Measurements from ENCODE around the gene OR52E6.
A peak's percentile ranks its signal among the peaks of the same experiment; 100 is the strongest.

Gene OR52E6

DNA sequence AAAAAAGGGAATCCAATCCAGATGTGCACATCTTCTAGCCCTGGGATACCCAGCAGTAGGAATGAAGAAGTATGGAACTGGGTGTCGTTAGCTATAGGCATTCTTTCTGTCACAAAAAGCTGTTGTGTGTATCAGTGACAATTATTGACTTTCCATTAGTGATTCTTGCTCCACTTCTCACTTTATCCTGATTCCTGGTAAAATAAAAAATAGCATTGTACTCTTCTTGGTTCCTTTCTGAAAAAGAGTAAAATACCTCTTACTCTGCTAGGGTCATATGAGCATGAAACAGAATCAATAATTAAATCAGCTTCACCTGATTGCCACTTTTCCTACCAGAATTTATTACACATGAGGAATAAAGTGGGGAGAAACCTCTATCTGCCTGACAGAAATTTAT lies at the start of gene OR52E6:
OR52E6 (minus strand) TSS at position 101 of the 400 bp plus-strand sequence; CDS start at position 101, 0 bp downstream.
- DNase-seq (ENCODE audit: low read depth in 2 of 2), result no peak

DNA sequence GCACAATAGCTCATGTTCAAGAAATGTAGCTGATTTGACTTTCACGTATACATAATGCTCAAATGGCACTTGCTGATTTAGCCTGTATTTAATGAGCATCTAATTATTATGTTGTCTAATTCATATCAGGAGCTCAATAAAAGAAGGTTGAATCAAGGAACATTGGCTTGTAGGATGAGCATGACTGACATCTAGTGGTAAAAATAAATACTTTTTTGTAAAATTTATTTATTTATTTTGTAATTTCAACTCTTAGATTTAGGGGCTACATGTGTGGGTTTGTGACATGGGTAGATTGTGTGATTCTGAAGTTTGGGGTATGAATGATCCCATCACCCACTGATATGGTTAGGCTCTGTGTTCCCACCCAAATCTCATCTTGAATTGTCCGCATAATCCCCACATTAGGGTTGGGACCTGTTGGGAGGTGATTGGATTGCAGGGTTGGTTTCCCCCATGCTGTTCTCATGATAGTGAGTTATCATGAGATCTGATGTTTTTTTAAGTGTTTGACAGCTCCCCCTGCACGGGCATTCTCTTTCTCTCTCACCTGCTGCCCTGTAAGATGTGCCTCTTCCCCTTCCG lies 49.6 kb upstream of the OR52E6 start:
- no peak for DNase-seq (ENCODE audit: low read depth in 2 of 2)

DNA sequence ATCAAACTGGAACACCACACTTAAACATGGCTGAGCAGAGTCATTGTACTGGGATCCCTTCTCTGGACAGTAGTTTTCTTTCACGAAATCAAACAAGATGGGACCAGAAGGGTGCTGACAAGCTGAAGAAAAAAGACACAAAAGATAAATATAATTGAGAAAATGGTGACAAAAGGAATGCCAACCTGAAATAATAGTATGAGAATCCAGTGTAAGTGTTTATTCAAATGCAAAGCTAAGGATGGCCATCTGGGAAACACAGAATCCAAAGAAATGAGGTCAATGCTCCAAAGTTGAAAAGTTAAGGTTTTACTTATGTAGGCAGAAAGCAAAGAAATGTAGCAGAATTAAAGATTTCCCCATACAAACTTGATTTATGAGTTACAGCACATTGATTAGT lies 46.0 kb upstream of the OR52E6 start:
- no peak for DNase-seq (ENCODE audit: low read depth in 2 of 2)

DNA sequence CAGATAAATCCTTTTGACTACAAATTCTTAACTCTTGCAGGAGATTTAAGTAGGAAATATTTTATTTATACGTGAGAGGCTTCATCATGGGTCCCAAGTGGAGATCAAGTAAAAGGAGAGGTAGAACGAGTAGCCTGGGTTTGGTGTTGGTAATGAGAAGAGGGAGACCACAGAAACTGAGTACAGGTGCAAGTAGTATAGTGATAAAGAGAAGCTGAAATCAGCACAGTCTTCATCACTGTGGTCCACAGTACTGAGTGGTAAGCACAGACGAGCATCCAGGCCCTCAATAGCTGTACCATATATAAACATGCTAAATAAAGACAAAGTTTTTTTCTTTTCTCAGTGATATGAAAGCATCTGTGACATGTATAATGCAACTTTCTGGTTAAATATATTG lies 45.5 kb upstream of the OR52E6 start:
- no peak for DNase-seq (ENCODE audit: low read depth in 2 of 2)

DNA sequence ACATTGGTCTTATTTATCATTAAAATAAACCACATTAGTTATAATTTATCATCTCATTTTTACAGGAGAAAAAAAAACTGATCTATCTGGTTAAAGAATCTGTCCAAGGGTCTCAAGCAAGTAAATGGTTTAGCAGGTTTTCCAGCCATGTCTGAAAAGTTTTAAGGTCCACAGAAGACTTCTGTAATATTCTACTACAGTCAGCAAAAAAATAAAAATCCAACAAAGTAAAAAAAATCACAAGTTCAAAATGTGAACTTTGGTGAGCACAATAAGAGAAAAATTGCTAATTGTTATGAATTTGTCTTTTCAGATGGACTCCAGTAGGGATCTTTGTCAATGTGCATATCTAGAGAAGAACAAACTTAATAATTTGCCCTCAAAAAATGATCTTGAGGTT lies 40.1 kb upstream of the OR52E6 start:
- no peak for DNase-seq (ENCODE audit: low read depth in 2 of 2)

DNA sequence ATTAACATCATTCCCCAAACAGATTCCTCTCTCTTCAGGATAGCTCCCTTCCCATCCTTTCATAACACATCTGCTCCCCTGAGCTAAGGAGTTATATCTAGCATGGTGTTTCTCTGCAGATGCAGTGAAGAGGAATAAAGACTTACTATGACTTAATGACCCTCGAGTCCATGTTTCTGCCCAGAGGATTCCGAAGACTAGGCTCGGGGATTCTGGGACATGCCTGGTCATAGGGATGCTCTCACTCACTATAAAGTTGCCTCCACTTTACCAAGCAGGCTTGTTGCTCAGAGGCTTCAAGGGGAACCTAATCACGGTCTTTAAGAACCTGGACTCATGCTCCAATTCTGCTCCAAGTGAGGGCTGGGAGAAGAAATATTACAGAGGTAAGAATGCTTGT lies 38.6 kb upstream of the OR52E6 start, which contains the start of gene OR52E4:
OR52E4 (plus strand) TSS at position 301 of the 400 bp plus-strand sequence. CDS start 3,664 bp downstream, outside the sequence.
- no peak for DNase-seq (ENCODE audit: low read depth in 2 of 2)

DNA sequence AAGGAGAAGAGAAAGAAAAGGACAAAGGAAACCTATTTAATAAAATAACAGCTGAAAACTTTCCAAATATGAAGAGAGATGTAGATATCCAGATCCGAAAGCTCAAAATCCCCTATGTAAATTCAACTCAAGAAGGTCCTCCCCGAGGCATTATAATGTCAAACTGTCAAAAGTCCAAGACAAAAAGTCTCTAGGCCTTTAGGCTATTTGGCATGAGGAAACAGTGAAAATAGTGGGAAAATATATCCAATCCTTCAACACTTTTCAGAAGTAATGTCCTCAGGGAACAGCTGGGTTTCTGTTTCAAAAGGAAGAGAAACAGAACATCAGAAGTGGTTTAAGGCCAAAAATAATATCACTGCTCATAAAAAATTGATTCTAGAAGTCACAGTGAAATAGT lies 36.9 kb upstream of the OR52E6 start:
- DNase-seq (ENCODE audit: low read depth in 2 of 2), result no peak

DNA sequence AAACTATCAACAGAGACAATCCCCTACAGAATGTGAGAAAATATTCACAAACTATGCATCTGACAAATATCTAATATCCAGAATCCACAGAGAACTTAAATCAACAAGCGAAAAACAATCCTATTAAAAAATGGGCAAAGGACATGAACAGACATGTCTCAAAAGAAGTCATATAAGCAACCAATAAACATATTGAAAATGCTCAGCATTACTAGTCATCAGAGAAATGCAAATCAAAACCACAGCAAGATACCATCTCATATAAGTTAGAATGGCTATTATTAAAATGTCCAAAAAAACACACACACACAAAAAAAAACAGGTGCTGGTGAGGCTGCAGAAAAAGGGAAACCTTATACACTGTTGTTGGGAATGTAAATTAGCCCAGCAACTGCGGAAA lies 24.1 kb upstream of the OR52E6 start:
- no peak for DNase-seq (ENCODE audit: low read depth in 2 of 2)

DNA sequence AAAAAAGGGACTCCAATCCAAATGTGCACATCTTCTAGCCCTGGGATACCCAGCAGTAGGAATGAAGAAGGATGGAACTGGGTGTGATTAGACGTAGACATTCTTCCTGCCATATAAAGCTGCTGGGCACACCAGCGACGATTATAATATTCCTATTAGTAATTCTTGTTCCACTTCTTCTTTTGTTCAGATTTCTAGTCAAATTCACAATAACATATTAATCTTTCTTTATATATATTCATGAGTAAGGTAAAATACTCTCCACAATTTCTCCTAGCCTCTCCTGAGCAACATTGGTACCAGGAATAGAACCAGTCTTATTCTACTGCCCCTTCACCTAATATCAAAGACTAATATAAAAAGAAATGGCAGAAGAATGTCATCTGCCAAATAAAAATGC lies 15.9 kb upstream of the OR52E6 start, which contains the start of gene OR52E8:
OR52E8 (minus strand) TSS at position 101 of the 400 bp plus-strand sequence; CDS start at position 101, 0 bp downstream.
- DNase-seq (ENCODE audit: low read depth in 2 of 2), result no peak

DNA sequence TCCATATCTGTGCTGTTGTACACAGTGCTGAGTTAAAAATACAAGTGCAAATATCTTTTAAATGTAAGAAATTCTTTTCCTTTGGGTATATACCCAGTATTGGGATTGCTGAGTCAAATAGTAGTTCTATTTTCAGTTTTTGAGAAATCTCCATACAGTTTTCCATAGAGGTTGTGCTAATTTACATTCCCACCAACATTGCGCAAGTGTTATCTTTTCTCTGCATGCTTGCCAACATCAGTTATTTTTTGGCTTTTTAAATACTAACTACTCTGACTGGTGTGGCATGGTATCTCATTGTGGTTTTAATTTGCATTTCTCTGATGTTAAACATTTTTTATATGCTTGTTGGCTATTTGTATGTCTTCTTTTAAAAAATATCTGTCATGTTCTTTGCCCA lies 9.3 kb upstream of the OR52E6 start:
- no peak for DNase-seq (ENCODE audit: low read depth in 2 of 2)

DNA sequence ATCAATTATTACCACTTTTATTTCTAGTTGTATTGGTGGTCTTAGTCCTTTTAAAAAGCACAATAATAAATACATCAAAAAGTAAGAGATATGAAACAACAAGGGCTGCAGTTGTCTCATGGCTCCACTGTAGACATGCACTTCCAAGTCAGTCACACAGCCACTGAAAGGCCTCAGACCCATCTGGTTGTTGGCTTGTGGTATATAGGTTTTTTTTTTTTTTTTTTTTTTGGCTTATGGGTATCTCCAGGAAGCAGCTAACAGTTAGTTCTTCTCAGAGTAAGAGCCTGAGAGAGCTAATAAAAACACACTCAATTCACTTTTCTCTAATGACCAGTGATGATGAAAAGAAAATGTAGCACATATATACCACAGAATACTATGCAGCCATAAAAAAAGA lies 6.0 kb upstream of the OR52E6 start:
- no peak for DNase-seq (ENCODE audit: low read depth in 2 of 2)

DNA sequence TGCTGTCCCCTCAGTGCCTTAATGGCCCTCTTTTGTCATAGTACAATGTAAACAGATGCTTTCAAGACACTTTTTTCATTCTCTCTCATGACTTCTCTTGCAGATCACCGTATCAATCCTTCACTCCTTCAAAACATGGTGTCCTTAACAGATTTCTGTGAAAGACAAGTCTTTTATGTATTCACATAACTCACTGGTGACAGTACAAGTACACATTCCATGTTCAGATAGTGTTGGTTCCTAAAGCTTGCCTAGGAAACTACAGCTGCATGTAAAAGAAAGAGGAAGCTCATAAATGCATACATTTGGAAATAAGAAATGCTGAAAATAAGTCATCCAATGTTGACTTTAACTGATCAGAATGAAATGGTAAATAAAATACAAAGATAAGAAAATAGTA lies 5.0 kb upstream of the OR52E6 start:
- DNase-seq (ENCODE audit: low read depth in 2 of 2), result no peak

DNA sequence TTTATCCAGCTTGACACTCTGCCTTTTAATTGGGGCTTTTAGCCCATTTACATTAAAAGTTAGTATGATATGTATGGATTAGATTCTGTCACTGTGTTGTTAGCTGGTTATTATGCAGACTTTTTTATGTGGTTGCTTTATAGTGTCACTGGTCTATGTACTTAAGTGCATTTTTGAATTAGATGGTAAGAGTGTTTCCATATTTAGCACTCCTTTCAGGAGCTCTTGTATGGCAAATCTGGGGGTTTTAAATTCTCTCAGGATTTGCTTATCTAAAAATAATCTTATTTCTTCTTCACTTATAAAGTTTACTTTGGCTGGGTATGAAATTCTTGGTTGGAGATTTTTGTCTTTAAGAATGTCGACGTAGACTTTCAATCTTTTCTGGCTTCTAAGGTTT lies 4.0 kb downstream of the OR52E6 start:
- DNase-seq (ENCODE audit: low read depth in 2 of 2), result no peak

DNA sequence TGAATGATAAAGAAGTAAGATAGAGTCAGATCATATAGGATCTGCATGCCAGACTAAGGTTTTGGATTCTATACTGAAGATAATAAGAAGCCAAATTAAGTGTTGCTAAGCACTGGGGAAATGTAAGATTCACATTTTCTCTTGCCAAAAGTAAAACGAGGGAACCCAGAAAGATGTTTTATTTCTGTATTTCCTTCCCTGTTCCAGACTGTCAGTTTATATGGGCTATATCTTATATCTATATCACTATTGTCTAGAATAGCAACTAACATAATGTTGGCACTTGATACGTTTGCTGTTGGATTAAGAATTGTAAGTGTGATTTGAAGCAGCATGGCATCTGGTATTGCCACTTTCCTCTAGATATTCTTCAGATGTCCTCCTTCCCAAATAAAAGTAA lies 8.3 kb downstream of the OR52E6 start:
- DNase-seq (ENCODE audit: low read depth in 2 of 2), result no peak

DNA sequence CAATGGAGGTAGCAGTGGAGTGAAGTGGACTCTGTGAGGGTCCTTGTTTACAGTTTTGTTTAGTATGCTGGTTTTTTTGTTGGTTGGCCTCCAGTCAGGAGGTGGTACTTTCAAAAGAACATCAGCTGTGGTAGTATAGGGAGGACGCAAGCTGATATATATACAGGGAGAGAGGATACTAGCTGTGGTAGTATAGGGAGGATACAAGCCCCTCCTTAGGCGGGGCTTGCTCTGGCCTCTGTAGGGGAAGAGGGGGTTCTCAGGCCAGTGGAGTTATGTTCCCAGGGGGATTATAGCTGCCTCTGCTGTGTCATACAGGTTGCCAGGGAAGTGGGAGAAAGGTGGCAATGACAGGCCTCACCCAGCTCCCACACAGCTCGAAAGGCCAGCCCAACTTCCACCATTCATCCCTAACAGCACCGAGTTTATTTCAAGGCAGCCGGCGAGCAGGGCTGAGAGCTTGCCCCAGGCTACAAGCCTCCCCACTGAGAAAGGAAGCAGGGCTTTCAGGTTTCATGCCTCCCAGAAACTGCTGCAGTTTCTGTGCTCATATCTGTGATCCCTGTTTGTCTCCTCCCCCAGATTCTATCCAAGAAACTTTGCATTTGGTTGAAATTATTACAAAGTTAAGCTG lies 10.4 kb downstream of the OR52E6 start:
- DNase-seq (ENCODE audit: low read depth in 2 of 2), result no peak

DNA sequence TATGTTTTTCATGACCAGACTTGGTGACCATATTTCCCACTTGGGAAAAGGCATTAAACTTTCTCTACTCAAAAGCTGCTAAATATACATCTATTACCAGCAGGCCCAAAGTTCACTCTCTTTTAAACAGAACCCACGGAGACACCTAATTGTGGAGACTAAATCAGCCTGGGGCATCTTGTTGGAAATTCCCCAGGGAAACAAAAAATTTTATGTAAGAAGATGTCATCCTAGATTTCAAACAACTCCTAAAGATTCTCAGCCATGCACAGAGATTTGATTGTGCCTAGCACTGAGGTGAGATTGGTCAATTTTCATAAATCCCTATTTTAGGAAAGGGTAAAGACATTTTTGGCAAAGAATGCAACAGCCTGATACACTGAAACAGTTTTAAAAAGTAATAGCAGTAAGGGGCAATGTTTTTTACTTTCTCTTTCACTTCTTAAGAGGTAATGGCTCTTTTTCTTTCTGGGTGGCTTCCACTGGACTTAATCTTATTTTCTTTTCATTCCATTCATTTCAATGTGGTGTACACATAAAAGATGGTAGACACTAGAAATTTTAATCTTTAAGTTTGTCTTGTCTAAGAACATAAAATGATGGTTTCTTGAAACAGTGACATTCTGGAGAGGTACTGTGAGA lies 23.3 kb downstream of the OR52E6 start:
- no peak for DNase-seq (ENCODE audit: low read depth in 2 of 2)

DNA sequence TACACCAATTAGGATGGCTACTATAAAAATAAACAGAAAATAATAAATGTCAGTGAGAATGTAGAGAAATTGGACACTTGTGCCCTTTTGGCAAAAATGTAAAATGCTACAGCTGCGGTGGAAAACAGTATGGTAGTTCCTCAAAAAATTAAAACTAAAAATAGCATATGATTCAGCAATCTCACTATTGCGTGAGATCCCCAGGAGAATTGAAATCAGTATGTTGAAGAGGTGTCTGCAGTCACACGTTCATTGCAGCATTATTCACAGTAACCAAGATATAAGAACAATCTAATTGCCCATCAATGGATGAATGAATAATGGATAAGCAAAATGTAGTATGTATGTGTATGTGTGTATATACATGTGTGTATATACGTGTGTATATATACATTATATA lies 26.2 kb downstream of the OR52E6 start:
- no peak for DNase-seq (ENCODE audit: low read depth in 2 of 2)

DNA sequence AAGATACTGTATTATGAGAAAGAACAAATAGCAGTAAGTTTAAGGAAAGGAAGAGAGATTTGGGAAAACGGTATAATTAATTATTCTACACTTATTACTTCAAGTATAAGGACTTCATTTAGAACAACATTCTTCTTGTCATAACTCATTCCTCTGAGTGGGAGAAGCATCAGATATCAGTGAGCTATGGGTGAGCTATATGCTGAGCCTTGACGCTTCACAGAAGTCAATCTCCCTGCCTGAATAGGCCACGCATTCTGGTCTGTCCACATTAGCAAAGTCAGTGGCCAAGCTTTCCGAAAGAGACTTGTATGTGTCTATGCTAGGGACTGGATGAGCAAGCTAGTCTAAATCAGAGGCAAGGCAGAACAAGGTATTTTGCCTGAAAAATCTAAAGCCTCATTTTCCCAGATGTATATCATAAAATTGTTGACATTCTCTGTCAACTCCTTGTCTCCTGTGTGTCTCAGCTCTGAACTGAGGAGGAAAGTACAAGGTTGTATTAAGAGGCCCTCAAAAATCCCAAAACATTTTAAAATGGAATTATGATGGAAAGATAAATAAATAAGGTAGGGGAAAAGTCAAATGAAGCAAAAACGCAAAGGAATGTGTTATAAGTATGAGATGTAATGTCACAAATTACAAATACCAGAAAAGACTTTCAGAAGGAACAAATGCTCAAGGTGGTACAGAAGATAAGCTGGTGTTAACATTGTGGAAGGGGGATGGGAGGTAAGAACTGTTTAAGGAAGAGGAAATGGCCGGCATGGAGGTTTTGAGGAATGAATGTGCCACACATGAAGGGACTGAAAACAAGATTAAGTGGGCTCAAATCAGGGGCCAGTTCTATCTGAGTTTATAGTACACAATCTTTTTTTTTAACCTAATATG lies 31.5 kb downstream of the OR52E6 start:
- no peak for DNase-seq (ENCODE audit: low read depth in 2 of 2)

DNA sequence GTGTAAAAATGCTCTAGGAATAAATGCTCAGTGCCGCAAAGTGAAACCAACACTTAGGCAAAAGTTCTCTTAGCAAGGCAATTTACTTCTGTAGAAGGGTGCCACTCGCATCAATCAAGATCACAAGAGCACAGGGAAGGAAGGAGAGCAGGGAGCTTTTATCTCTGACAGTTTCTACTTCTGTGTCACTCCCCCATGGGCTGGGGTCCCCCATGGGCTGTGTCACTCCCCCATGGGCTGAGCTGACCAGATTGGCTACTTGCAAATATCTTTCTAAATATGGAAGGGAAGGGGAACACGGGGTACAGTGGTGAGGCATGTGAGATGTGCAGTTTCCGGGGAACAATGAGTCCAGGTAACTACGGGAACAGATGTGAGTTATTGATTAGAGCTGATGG lies 32.6 kb downstream of the OR52E6 start:
- DNase-seq (ENCODE audit: low read depth in 2 of 2), result no peak

DNA sequence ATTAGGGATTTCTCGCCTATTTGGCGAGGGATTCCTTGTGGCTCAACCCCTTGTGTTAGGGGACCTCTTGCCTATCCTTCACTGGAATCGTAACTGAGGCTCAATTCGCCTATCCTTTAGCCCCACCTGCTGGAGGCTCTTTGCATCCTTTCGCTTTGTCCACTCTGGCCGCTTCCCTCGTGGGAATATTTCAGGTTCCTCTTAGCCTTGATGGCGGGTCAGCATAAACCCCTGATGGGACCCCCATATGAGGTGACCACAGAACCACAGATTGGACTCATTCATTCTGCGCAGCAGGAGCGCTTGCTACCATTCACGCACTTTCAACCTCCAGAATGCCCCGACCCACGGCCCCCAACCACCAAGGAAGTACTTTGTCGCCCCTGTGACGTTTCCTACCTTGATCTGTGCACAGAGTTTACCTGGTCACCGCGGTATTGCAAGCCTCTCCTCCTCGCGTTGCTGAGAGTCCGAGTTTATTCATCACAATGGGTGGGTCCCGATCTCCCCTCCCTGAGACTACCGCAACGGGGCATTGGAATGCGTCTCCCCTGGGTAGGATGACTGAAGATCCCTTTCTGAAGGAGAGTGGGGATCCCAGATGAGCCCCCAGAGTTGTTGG lies 33.1 kb downstream of the OR52E6 start, which contains the start of gene OR52N2:
OR52N2 (plus strand) TSS at position 425 of the 622 bp plus-strand sequence. CDS start 11,412 bp downstream, outside the sequence.
- peak; percentile 33 to 63 for DNase-seq (ENCODE audit: low read depth in 2 of 2)

DNA sequence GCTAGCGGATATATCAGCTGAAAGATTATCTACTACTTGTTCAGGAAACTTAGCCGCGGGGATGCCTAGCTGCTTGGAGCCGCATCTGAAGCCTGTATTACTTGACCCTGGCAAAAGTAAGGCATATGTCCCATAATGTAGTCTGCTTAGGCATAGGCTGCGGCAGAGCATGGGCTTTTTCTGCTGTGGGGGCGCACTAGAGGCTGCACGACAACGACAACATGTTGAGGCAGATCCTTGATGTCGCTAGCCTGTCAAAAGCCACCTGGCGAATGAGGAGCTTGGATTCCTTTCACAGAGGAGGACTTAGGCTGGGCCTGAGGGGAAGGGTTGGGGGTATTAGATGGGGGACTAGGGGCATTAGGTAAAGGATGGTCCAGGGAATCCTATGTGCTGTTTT lies 34.1 kb downstream of the OR52E6 start:
- no peak for DNase-seq (ENCODE audit: low read depth in 2 of 2)

DNA sequence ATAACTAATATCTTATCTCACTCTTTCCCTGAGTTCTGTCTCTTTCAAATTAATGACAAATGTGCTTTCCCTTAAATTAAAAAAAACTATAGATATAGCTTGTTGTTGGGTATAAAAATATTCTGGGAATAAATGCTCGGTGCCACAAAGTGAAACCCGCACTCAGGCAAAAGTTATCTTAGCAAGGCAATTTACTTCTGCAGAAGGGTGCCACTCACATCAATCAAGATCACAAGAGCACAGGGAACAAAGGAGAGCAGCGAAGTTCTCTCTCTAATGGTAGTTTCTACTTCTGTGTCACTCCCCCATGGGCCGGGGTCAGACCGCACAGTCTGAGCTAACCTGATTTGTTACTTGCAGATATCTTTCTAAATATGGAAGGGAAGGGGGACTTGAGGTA lies 37.7 kb downstream of the OR52E6 start:
- DNase-seq (ENCODE audit: low read depth in 2 of 2), result no peak

Data from stimulated activated CD4-positive, alpha-beta T cell treated with anti-CD3 and anti-CD28 coated beads, Interleukin-12 subunit alpha, Interleukin-12 subunit beta, amount 100 ng/mL, for 24 hours (primary cell).